Measurements from ENCODE around the gene ERVW-1.

- no peak for TF ChIP-seq CTCF (IDR thresholded peaks at IDR 0.05; ENCODE audit: low read depth, low read length, poor library complexity, severe bottlenecking)
- TF ChIP-seq EZH2phosphoT487 (IDR thresholded peaks at IDR 0.05; ENCODE audit: borderline replicate concordance, low read length) = no peak
These were observed 54.8 kb downstream of the ERVW-1 start for GRCh38 chr7:92422926-92423325.
